Neuronal stem cell (in vitro differentiated cells): Measurements from ENCODE around the gene MAGI1.

Experiments
- DNase-seq: peaks from one replicate; pipeline ENCODE4 v3.0.0-alpha.2; 2013; ENCODE audit warnings: low spot score
- H2AFZ ChIP-seq: one replicate; pipeline ENCODE4 v1.6.1; 2013; ENCODE audit warnings: mild to moderate bottlenecking, low read length, inconsistent platforms
- H2AK5ac ChIP-seq: 2 replicates; pipeline ENCODE4 v1.6.1; 2013; ENCODE audit warnings: low read depth, mild to moderate bottlenecking, inconsistent platforms, low read length, moderate library complexity, mixed read lengths
- H2BK120ac ChIP-seq: 2 replicates; pipeline ENCODE4 v1.6.1; 2013; ENCODE audit warnings: low read depth, mild to moderate bottlenecking, inconsistent platforms, low read length, moderate library complexity, mixed read lengths
- H2BK12ac ChIP-seq: one replicate; pipeline ENCODE4 v1.6.1; 2013; ENCODE audit warnings: low read length, inconsistent platforms
- H2BK15ac ChIP-seq: 2 replicates; pipeline ENCODE4 v1.6.1; 2013; ENCODE audit warnings: mild to moderate bottlenecking, low read length, inconsistent platforms, mixed read lengths
- H2BK5ac ChIP-seq: one replicate; pipeline ENCODE4 v1.6.1; 2013; ENCODE audit warnings: inconsistent platforms, mild to moderate bottlenecking, low read length, moderate library complexity
- H3K14ac ChIP-seq: one replicate; pipeline ENCODE4 v1.6.1; 2013; ENCODE audit warnings: low read length, inconsistent platforms
- H3K18ac ChIP-seq: 2 replicates; pipeline ENCODE4 v1.6.1; 2013; ENCODE audit warnings: low read length, inconsistent platforms
- H3K23ac ChIP-seq: 2 replicates; pipeline ENCODE4 v1.6.1; 2013; ENCODE audit warnings: low read depth, mild to moderate bottlenecking, mixed read lengths, low read length, inconsistent platforms; ENCODE audit not compliant: poor library complexity
- H3K27ac ChIP-seq: replicated peaks from 3 replicates; pipeline ENCODE4 v1.5.1; 2013; ENCODE audit warnings: low read length, inconsistent platforms
- H3K27me3 ChIP-seq, 3 experiments: 2 replicates each; pipeline ENCODE4 v1.6.1; 2013; ENCODE audit warnings: low read length in 3 of 3, mild to moderate bottlenecking in 2 of 3, inconsistent platforms in 1 of 3, low read depth in 1 of 3, mixed read lengths in 1 of 3, moderate library complexity in 1 of 3; ENCODE audit not compliant: control insufficient read depth in 3 of 3, insufficient read depth in 3 of 3
- H3K36me3 ChIP-seq, 2 donors: replicated peaks in 1 of 2; 2 replicates each; pipeline ENCODE4 v1.6.1; 2013; ENCODE audit warnings: low read length in 2 of 2; ENCODE audit not compliant: control insufficient read depth in 2 of 2, insufficient read depth in 2 of 2
- H3K4ac ChIP-seq: 2 replicates; pipeline ENCODE4 v1.6.1; 2013; ENCODE audit warnings: inconsistent platforms, mild to moderate bottlenecking, low read length, moderate library complexity
- H3K4me1 ChIP-seq, 2 donors: 1 replicate in 1 of 2; 2 replicates in 1 of 2; pipeline ENCODE4 v1.6.1; 2013; ENCODE audit warnings: low read length in 2 of 2, low read depth in 1 of 2; ENCODE audit not compliant: control insufficient read depth in 2 of 2, insufficient read depth in 1 of 2
- H3K4me2 ChIP-seq: one replicate; pipeline ENCODE4 v1.6.1; 2013; ENCODE audit warnings: mild to moderate bottlenecking, low read length, inconsistent platforms; ENCODE audit not compliant: insufficient read depth, poor library complexity, severe bottlenecking
- H3K4me3 ChIP-seq, 2 donors: 2 replicates each; pipeline ENCODE4 v1.5.1; 2013; ENCODE audit warnings: low read length in 2 of 2, mild to moderate bottlenecking in 2 of 2, inconsistent platforms in 1 of 2, moderate library complexity in 1 of 2
- H3K79me1 ChIP-seq: one replicate; pipeline ENCODE4 v1.6.1; 2013; ENCODE audit warnings: low read depth, mild to moderate bottlenecking, inconsistent platforms, low read length, moderate library complexity
- H3K9ac ChIP-seq: one replicate; pipeline ENCODE4 v1.6.1; 2013; ENCODE audit warnings: mild to moderate bottlenecking, low read depth, low read length, inconsistent platforms; ENCODE audit not compliant: poor library complexity
- H3K9me3 ChIP-seq, 2 donors: replicated peaks in 1 of 2; 2 replicates each; pipeline versions ENCODE3 to v1.6.1; 2013; ENCODE audit warnings: low read length in 2 of 2, mild to moderate bottlenecking in 2 of 2, inconsistent platforms in 1 of 2, low read depth in 1 of 2, mixed read lengths in 1 of 2, moderate library complexity in 1 of 2; ENCODE audit not compliant: control insufficient read depth in 2 of 2, insufficient read depth in 1 of 2
- H4K8ac ChIP-seq: one replicate; pipeline ENCODE4 v1.6.1; 2013; ENCODE audit warnings: low read depth, mild to moderate bottlenecking, inconsistent platforms, low read length, moderate library complexity
- H4K91ac ChIP-seq: one replicate; pipeline ENCODE4 v1.6.1; 2013; ENCODE audit warnings: low read length, low read depth, mild to moderate bottlenecking, inconsistent platforms; ENCODE audit not compliant: poor library complexity
- WGBS, 2 donors: extraction: QIAGEN DNeasy Blood & Tissue Kit; methylation state at CpG; one replicate each; pipeline ENCODE4 v1.1.7; 2013; ENCODE audit warnings: missing lambda C conversion rate in 2 of 2, mixed read lengths in 1 of 2; ENCODE audit not compliant: insufficient read length in 2 of 2, insufficient replicate concordance in 1 of 2; ENCODE audit errors: extremely low coverage in 2 of 2; 5-methylcytosine and 5-hydroxymethylcytosine counted together

MAGI1 gene

GRCh38 chr3:65619888-65620287, 418.8 kb downstream of the MAGI1 start:
- H2BK15ac ChIP-seq: no peak overlapping the region
- no peaks in the 10 kb centered on the region for H3K36me3 ChIP-seq
- H2BK5ac ChIP-seq: no peak overlapping the region
- no peaks in the 10 kb centered on the region for H3K9me3 ChIP-seq
- WGBS, 2 donors: no CpG with 5 or more reads among the region's 1 CpG
- no peak overlapping the region for H3K4me2 ChIP-seq
- no peak overlapping the region for H4K8ac ChIP-seq
- H3K4ac ChIP-seq: no peak overlapping the region
- peaks cover 9 to 16% of the 10 kb centered on the region in 2 donors for H3K4me1 ChIP-seq
- H3K27me3 ChIP-seq: no peaks in the 10 kb centered on the region
- no peak overlapping the region for H3K18ac ChIP-seq
- DNase-seq: no peak
- no peak overlapping the region for H2BK12ac ChIP-seq
- no peak overlapping the region for H3K14ac ChIP-seq
- H4K91ac ChIP-seq: no peak overlapping the region
- H2AK5ac ChIP-seq: no peak overlapping the region
- H3K23ac ChIP-seq: no peak overlapping the region
- no peaks in the 10 kb centered on the region for H3K79me1 ChIP-seq
- H2BK120ac ChIP-seq: no peak overlapping the region
- no peak overlapping the region for H2AFZ ChIP-seq
- H3K4me3 ChIP-seq: no peak overlapping the region
- H3K9ac ChIP-seq: no peak overlapping the region
- H3K27ac ChIP-seq: no peak overlapping the region

GRCh38 chr3:65619451-65619881, 419.3 kb downstream of the MAGI1 start:
- Histone ChIP-seq H2BK15ac (no peak overlapping the region), H2BK120ac (no peak overlapping the region), H3K27me3 (no peaks in the 10 kb centered on the region), H3K4ac (no peak overlapping the region), H3K9ac (no peak overlapping the region), H3K4me3 (no peak overlapping the region), H3K23ac (no peak overlapping the region), H3K18ac (no peak overlapping the region), H3K36me3 (no peaks in the 10 kb centered on the region), H3K79me1 (no peaks in the 10 kb centered on the region), H2AK5ac (no peak overlapping the region), H2BK12ac (no peak overlapping the region), H4K8ac (no peak overlapping the region), H2AFZ (no peak overlapping the region), H3K4me2 (no peak overlapping the region), H3K4me1 (peaks cover 9 to 16% of the 10 kb centered on the region in 2 donors), H3K27ac (no peak overlapping the region), H3K9me3 (no peaks in the 10 kb centered on the region), H3K14ac (no peak overlapping the region), H4K91ac (no peak overlapping the region), H2BK5ac (no peak overlapping the region)
- no peak for DNase-seq
- WGBS, 2 donors: no CpG with 5 or more reads among the region's 5 CpGs

GRCh38 chr3:65618599-65618998, 420.1 kb downstream of the MAGI1 start:
- no peaks in the 10 kb centered on the region for H3K9me3 ChIP-seq
- no peak overlapping the region for H3K27ac ChIP-seq
- no peak overlapping the region for H3K4ac ChIP-seq
- H2BK12ac ChIP-seq: no peak overlapping the region
- H2BK5ac ChIP-seq: no peak overlapping the region
- H3K14ac ChIP-seq: no peak overlapping the region
- no peaks in the 10 kb centered on the region for H3K27me3 ChIP-seq
- no peak overlapping the region for H2BK15ac ChIP-seq
- no peak overlapping the region for H2AFZ ChIP-seq
- no peak overlapping the region for H3K4me3 ChIP-seq
- H3K23ac ChIP-seq: no peak overlapping the region
- H3K79me1 ChIP-seq: no peaks in the 10 kb centered on the region
- H3K4me1 ChIP-seq: peaks cover 9 to 16% of the 10 kb centered on the region in 2 donors
- H3K18ac ChIP-seq: no peak overlapping the region
- no peak overlapping the region for H2AK5ac ChIP-seq
- WGBS, 2 donors: no CpG with 5 or more reads among the region's 1 CpG
- H2BK120ac ChIP-seq: no peak overlapping the region
- H4K8ac ChIP-seq: no peak overlapping the region
- no peaks in the 10 kb centered on the region for H3K36me3 ChIP-seq
- DNase-seq: no peak
- no peak overlapping the region for H4K91ac ChIP-seq
- H3K9ac ChIP-seq: no peak overlapping the region
- no peak overlapping the region for H3K4me2 ChIP-seq

GRCh38 chr3:65617787-65618186, 420.9 kb downstream of the MAGI1 start:
- H4K8ac ChIP-seq: no peak overlapping the region
- H3K27ac ChIP-seq: no peak overlapping the region
- no peak overlapping the region for H4K91ac ChIP-seq
- no peak overlapping the region for H2BK5ac ChIP-seq
- H2BK120ac ChIP-seq: no peak overlapping the region
- no peaks in the 10 kb centered on the region for H3K27me3 ChIP-seq
- H2AK5ac ChIP-seq: no peak overlapping the region
- H3K4me1 ChIP-seq: peaks cover 9 to 16% of the 10 kb centered on the region in 2 donors
- H3K4ac ChIP-seq: no peak overlapping the region
- no peak overlapping the region for H3K14ac ChIP-seq
- H3K4me3 ChIP-seq: no peak overlapping the region
- H3K36me3 ChIP-seq: no peaks in the 10 kb centered on the region
- H3K9me3 ChIP-seq: no peaks in the 10 kb centered on the region
- H2BK15ac ChIP-seq: no peak overlapping the region
- H3K18ac ChIP-seq: no peak overlapping the region
- H2AFZ ChIP-seq: no peak overlapping the region
- H2BK12ac ChIP-seq: no peak overlapping the region
- no peak overlapping the region for H3K4me2 ChIP-seq
- no peak overlapping the region for H3K23ac ChIP-seq
- no CpG with 5 or more reads among the region's 6 CpGs for WGBS, 2 donors
- DNase-seq: no peak
- no peak overlapping the region for H3K9ac ChIP-seq
- H3K79me1 ChIP-seq: no peaks in the 10 kb centered on the region
